ENCODE results near the gene SNX9.

DNA sequence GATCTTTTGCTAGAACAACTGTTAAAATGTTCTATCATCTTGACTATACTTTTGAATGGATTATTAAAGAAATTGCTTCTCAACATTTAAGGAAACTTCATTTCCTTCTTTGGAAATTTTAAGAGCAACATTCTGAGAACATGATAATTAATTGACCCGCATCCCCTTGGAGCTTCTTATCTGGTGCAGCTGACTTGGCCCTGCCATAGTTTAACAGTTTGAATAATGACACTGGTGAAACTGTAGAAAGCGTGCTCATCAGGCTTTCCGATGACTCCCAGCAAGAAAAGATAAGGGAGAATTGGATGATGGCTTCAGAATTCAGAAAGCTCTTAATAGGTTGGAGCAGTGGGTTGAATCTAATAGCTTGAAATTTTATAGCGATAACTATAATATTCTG lies 38.1 kb downstream of the SNX9 start:
- TF ChIP-seq, protein P1, sequence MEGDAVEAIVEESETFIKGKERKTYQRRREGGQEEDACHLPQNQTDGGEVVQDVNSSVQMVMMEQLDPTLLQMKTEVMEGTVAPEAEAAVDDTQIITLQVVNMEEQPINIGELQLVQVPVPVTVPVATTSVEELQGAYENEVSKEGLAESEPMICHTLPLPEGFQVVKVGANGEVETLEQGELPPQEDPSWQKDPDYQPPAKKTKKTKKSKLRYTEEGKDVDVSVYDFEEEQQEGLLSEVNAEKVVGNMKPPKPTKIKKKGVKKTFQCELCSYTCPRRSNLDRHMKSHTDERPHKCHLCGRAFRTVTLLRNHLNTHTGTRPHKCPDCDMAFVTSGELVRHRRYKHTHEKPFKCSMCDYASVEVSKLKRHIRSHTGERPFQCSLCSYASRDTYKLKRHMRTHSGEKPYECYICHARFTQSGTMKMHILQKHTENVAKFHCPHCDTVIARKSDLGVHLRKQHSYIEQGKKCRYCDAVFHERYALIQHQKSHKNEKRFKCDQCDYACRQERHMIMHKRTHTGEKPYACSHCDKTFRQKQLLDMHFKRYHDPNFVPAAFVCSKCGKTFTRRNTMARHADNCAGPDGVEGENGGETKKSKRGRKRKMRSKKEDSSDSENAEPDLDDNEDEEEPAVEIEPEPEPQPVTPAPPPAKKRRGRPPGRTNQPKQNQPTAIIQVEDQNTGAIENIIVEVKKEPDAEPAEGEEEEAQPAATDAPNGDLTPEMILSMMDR (IDR thresholded peaks at IDR 0.05): no peak
- no peak for TF ChIP-seq POLR2AphosphoS5 (IDR thresholded peaks at IDR 0.05)
- TF ChIP-seq POLR2A (IDR thresholded peaks at IDR 0.05): no peak
- TF ChIP-seq EP300 (IDR thresholded peaks at IDR 0.05): no peak

Measured in upper lobe of left lung (tissue), 4 donors.